ENCODE data around the gene SCGB3A2.

SCGB3A2 gene

DNA sequence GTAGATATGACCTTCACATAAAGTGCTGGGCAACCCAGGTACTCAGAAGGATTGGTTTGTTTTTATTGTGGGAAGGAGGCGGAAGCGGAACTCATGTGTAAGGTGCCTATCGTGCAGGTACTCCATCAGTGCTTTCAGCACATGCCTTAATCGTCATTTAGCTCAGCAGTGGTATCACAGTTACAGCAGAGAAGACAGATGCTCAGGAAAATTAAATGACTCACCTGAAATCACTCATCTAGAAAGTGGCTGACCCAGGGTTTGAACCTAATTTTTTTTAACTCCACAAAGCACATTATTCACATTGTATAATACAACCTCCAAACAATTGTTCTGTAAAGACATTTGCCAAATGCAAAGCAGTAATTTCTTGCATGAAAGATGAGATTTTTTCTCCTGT is 25.6 kb downstream of the SCGB3A2 start:
- DNase-seq (ENCODE audit: low read depth) = no peak

DNA sequence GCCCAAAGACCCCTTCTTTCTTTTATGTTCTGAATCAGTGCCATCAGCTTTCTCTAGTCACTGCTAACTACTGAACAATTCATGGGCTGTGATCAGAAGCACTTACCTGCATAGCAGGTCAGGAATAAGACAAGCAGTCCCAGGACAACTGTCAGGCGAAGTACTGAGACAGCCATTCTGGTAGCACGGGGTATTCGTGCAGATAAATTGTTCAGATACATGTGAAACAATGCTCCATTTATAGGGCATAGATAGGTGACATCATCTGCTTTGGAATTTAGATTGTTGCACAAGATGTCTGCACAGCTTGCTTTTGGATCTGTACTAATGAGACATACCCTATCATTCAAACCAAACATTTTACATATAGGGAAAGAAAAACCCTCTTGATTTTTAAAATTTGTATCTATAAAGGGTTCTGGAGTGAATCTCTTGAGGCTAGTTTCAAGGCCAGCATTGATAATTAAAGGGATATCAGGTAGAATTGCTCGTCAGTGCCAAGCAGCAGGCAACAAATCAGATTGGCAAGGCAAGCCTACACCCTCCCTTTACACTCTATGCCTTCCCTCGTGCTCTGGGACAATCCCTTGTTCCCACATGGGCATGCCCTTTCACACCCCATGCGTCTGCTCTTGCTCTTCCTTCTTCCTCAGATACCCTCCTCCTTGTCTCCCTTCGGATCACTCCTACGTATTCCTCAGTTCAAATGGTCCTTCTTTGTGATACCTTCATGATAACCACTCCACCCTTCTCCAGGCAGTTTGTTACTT is 28.0 kb downstream of the SCGB3A2 start, which contains the start of gene C5orf46:
C5orf46 (minus strand) TSS at position 213 of the 770 bp plus-strand sequence; CDS start at position 176, 37 bp downstream.
- DNase-seq (ENCODE audit: low read depth) = no peak

DNA sequence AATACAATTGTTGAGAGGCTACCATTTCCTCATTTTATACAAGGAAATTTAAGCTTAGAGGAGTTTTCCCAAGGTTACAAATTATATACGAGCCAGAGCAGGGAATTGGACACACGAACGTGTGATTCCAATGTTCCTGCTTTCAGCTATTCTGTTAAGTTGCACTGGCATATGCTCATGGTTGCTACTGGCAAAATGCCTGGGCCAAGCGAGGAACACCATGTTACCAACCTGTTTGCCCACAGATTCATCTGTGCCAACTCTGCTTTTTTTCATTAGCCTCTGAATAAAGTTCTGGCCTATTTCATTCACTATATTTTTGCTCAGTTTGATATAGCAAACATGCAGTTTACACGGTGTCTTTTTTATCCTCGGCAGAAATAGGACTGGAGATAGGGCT is 32.9 kb downstream of the SCGB3A2 start:
- DNase-seq (ENCODE audit: low read depth) = no peak

DNA sequence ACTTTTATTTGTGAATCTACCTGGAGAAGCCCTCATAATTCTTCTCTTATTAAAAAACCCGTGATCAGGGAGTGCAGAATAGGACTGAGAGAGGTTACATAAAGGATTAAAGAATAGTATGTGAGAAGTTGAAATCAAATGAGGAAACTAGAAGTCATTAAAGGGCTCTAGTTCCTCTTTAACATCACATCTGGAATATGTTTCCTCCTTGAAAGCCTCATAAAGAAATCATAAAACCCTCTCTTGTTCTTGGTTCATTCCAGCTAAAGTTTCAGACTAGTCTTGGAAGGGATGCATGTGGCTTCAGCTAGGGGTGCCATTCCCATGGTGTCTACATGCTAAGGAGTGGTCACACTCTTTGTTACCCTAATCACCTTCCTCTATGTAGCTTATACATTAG is 33.5 kb downstream of the SCGB3A2 start:
- DNase-seq (ENCODE audit: low read depth) = no peak

DNA sequence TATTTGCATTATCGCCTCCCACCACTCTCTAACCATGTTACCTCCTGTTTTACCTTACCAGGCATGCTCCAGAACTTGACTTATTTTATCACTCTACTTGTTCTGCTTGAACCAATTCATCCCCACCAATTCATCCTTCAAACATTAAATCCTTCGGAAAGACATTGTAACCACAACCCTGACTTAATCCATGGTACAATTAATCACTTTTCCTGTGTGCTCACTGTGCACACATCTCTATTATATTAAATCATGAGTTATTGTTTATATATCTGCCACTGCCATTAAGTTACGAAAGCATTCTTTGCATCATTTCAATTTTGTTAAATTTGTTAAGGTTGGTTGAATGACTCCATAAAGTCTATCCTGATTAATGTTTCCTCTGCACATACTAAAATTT is 35.3 kb downstream of the SCGB3A2 start:
- DNase-seq (ENCODE audit: low read depth) = no peak

DNA sequence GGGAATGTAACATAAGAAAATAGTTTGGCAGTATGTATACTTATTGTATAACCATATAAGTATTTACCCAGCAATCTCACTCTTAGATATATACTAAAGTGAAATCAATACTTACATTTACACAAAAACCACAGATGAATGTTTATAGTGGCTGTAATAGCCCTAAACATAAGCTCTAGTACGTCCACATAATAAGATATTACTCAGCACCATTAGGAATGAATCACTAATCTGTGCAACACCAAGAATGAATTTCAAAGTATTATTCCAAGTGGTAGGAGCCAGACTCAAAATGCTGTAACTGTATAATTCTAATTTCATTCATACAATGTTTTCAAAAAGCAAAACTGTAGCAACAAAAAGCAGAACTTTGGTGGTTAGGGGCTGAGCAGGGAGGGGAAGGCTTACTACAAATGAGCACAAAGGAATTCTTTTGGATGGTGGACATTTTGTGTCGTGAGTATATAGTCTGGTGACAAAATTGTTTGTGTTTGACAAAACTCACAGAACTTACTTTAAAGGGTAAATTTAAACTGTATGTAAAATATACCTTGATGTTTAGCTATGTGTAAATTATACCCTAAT is 39.7 kb downstream of the SCGB3A2 start:
- DNase-seq (ENCODE audit: low read depth) = no peak

DNA sequence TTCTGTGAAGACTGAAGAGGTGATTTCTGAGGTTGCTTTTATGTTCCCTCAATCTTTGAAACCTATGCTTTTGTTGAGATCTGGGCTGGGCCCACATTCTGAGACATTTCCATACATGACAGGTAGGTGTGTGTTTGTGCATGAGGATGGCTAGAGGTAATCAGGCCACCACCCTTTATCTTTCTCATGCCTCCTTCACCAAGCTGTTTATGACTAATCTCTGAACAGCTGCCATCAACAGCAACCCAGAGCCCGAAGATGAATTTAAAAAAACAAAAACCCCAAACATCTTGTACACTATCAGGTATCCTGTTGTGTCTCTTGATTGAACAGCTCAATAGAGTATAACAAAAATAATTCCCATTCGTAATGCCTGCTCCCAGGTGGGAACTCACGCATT is 40.4 kb downstream of the SCGB3A2 start:
- DNase-seq (ENCODE audit: low read depth) = no peak

DNA sequence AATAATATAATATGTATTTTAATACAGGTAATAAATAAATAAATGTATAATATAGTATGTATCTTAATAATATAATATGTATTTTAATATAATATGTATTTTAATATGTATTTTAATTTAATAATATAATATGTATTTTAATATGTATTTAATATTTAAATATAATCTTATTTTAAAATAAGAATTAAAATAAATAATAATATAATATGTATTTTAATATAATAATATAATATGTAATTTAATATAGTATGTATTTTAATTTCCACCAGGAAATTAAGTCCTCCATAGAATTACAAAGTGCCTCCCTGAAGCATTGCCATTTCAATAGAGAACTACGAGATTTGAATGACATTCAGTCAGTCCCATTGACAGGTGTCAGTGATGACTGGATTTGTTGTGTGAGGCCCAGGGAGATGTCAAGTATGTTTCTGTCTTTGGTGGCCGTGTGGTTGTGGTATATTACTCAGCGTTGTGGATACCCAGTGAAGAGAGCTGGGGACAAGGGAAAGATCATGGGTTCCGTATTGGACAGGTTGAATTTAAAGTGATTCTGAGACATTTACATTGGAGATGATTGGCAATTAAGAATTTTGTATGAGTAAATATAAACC is 42.0 kb downstream of the SCGB3A2 start:
- DNase-seq (ENCODE audit: low read depth) = no peak

DNA sequence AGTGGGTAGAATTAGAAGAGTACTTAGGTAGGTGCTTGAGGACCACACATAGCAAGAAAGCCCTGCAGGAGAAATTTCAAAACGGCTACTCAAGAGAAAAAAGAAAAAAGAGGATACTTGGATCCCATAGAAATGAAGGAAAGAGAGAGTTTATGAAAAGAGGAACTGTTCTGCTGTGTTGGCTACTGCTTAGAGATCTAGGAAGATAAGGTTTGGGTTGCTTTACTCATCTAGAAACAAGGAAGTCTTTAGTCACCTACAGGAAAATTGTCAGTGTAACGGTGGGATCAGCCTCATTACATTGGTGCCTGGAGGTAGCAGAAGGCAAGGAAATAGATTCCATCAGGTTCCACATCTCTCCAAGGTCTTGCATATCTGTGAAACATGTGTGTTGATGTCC is 42.6 kb downstream of the SCGB3A2 start:
- no peak for DNase-seq (ENCODE audit: low read depth)

DNA sequence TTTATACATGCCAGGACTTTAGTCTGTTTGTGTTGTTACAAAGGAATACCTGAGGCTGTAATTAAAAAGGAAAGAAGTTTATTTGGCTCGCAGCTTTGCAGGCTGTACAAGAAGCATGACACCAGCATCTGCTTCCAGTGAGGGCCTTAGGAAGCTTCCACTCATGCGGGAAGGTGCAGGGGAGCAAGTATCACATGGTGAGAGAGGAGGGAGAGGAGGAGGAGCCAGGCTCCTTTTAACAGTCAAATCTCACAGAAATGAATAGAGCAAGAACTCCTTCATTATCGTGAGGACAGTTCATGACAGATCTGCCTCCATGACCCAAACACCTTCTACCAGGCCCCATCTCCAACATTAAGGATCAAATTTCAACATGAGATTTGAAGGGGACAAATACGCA is 46.5 kb downstream of the SCGB3A2 start:
- no peak for DNase-seq (ENCODE audit: low read depth)

DNA sequence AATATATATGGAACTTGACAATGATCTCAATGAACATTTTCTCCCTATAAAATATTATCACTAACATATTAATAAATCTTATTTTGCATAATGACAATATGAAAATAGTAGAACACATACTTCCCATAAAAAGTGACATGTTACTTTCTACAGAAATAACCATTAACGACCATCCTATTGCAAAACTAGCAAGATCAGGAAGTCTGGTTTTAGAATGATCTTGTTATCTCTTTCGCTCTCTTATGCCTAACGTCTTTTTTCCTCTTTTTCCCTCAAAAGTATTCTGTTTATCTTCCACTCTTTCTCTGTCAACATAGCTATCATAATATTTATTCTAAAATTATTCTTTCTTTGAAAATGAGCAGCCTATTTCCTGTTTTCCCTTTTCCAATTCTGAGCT is 49.4 kb downstream of the SCGB3A2 start:
- no peak for DNase-seq (ENCODE audit: low read depth)

DNA sequence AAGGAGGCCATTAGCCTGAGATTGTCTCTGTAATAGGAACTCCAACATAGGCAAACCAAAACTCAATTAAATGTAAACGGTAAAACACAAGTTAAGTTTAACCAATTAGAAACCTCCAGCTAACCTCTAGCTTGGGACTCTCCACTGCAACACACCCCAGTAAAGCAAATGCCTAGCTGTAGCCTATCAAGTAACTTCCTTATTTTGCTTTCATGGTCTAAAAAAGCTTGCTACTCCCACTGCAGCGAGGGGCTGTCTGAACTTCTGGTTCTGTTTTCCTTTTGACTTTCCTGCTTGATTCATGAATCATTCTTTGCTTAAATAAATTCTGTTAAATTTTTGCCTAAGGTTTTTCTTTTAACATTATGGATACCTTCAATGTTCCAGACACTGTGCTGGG is 52.3 kb downstream of the SCGB3A2 start:
- no peak for DNase-seq (ENCODE audit: low read depth)

Data from stimulated activated CD8-positive, alpha-beta memory T cell treated with anti-CD3 and anti-CD28 coated beads, Interleukin-15, amount 100 ng/mL, for 1 hour (primary cell).